ENCODE results near the gene AHCYL1. TPM values are rescaled to one million over a fixed set of nuclear protein-coding genes. Genes with fewer than 3 reads are reported as not detected.

The AHCYL1 gene
- total and polyA plus RNA-seq, 9 donors, result 41.1 to 113 (median 85.8) TPM

DNA sequence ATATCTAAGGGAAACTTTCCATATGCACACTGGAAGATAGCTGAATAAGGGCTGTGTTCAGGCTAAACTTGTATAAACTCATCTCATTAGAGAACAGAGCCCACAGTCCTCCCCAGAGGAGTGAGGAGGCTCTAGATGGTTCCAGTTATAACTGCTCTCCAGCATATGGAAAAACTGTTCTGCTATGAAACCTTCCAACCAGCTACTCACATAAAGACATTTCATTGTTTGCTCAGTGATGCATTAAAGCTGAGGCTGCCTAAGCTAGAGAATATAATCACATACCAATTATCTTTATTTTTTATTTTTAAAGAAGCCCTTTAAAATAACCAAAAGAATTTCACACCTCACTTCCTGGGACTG, 13.3 kb downstream of the AHCYL1 start:
- Histone ChIP-seq H3K4me1 (ENCODE audit: insufficient read depth) (peaks cover 17% of the 10 kb centered on the region), H3K27ac (no peak overlapping the region), H3K9me3 (no peaks in the 10 kb centered on the region), H3K36me3 (no peaks in the 10 kb centered on the region), H3K4me3 (no peak overlapping the region), H3K27me3 (no peaks in the 10 kb centered on the region)
- TF ChIP-seq EP300 (IDR thresholded peaks at IDR 0.05) (no peak), POLR2A (IDR thresholded peaks at IDR 0.05) (no peak)
- TF ChIP-seq, protein P1, sequence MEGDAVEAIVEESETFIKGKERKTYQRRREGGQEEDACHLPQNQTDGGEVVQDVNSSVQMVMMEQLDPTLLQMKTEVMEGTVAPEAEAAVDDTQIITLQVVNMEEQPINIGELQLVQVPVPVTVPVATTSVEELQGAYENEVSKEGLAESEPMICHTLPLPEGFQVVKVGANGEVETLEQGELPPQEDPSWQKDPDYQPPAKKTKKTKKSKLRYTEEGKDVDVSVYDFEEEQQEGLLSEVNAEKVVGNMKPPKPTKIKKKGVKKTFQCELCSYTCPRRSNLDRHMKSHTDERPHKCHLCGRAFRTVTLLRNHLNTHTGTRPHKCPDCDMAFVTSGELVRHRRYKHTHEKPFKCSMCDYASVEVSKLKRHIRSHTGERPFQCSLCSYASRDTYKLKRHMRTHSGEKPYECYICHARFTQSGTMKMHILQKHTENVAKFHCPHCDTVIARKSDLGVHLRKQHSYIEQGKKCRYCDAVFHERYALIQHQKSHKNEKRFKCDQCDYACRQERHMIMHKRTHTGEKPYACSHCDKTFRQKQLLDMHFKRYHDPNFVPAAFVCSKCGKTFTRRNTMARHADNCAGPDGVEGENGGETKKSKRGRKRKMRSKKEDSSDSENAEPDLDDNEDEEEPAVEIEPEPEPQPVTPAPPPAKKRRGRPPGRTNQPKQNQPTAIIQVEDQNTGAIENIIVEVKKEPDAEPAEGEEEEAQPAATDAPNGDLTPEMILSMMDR (IDR thresholded peaks at IDR 0.05), result no peak
- intact Hi-C loops (cut with DNase I), result no loop called here
- no peak for DNase-seq

GRCh38 chr1:110002695-110003094, 18.1 kb downstream of the AHCYL1 start:
- H3K4me1 ChIP-seq (ENCODE audit: insufficient read depth), result peaks cover 15% of the 10 kb centered on the region
- no peaks in the 10 kb centered on the region for H3K27me3 ChIP-seq
- H3K4me3 ChIP-seq, result no peak overlapping the region
- H3K9me3 ChIP-seq, result no peaks in the 10 kb centered on the region
- 71 to 88% (median 87%) methylated on average over 1 of the region's 1 CpG for WGBS, 3 donors
- H3K36me3 ChIP-seq, result no peaks in the 10 kb centered on the region
- no peak for DNase-seq
- intact Hi-C loops (cut with DNase I), result no loop called here
- TF ChIP-seq, protein P1 (IDR thresholded peaks at IDR 0.05), result no peak
- TF ChIP-seq POLR2A (IDR thresholded peaks at IDR 0.05) (no peak), EP300 (IDR thresholded peaks at IDR 0.05) (no peak)
- H3K27ac ChIP-seq, result no peak overlapping the region

DNA sequence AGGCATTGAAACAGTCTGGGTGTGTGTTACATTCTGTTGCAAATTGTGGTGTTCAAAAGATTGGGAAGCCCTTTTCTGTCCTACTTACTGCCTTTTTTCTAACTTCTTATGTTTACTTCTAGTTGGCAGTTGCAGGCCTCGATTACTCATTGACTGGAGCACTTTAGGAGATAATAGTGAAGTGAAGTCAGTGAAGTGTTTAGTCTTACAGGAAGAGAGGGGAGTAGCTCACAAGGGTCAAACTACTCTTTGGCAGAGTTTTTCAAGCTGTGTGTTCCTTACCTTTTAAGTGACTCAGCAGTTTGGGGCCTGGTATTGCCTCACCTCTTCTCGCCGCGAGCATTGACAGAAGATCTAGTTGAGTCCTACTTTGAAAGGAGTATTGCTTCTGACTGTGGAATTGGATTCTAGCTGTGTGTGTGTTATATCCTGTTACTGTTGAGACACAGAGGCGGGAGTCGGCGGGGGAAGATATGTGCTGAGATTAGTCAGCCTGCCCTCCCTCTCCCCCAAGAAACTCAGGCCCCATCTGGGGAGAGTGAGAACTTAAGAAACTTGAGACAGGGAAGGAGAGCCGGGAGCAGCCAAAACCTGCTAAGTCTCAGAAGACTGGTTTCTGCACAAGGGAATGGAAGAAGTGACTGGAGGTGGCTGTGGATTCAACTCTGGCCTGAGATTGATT, 19.3 kb downstream of the AHCYL1 start:
- peak; percentile 62 to 82 (median 67) for DNase-seq
- Histone ChIP-seq H3K27ac (peak overlapping the region; percentile 53 to 78), H3K4me1 (ENCODE audit: insufficient read depth) (peaks cover 15% of the 10 kb centered on the region), H3K4me3 (no peak overlapping the region), H3K36me3 (no peaks in the 10 kb centered on the region), H3K9me3 (no peaks in the 10 kb centered on the region), H3K27me3 (no peaks in the 10 kb centered on the region)
- 3 to 8% (median 4%) methylated on average over 8 of the region's 8 CpGs for WGBS, 3 donors
- TF ChIP-seq EP300 (IDR thresholded peaks at IDR 0.05) (no peak), POLR2A (IDR thresholded peaks at IDR 0.05) (no peak)
- TF ChIP-seq, protein P1 (IDR thresholded peaks at IDR 0.05), result no peak
- intact Hi-C loops (cut with DNase I), result no loop called here

DNA sequence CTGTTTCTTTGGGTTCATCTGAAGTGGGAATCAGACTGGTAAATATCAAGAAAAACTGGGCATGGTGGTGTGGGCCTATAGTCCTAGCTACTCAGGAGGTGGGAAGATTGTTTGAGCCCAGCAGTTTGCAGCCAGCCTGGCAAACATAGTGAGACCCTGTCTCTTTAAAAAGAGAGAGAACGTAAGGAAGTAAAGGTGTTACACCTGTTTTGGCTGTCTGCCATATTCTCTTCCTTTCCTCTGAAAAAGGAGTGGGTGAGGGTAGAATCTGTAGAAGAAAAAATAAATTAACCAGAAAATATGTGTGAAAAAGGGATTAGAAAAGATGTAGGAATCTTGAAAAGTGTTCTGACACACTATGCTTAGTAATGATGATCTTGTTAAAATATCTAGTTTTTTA, 20.0 kb downstream of the AHCYL1 start:
- WGBS, 3 donors, result 63 to 80% (median 73%) methylated on average over 1 of the region's 1 CpG
- no peak for TF ChIP-seq POLR2A (IDR thresholded peaks at IDR 0.05)
- TF ChIP-seq, protein P1 (IDR thresholded peaks at IDR 0.05), result no peak
- TF ChIP-seq EP300 (IDR thresholded peaks at IDR 0.05), result no peak
- no peaks in the 10 kb centered on the region for H3K36me3 ChIP-seq
- H3K4me3 ChIP-seq, result no peak overlapping the region
- DNase-seq, result no peak
- peak overlapping the region in 1 of 2 donors; percentile 78 for H3K27ac ChIP-seq
- no peaks in the 10 kb centered on the region for H3K9me3 ChIP-seq
- intact Hi-C loops (cut with DNase I), result no loop called here
- peaks cover 15% of the 10 kb centered on the region for H3K4me1 ChIP-seq (ENCODE audit: insufficient read depth)
- H3K27me3 ChIP-seq, result no peaks in the 10 kb centered on the region
